Tibial artery (tissue), 4 donors: ENCODE measurements around the gene ITGA2B.

Experiments
- DNase-seq, 2 donors: peaks; one replicate each; pipeline ENCODE4 v3.0.0-alpha.2; 2019
- H3K27ac ChIP-seq, 2 donors: fragments of 200-600 bp; sonication (generic) in 1 of 2; 1 replicate in 1 of 2; 2 replicates in 1 of 2; pipeline ENCODE4 v1.5.1; 2018 to 2019; ENCODE audit warnings: mild to moderate bottlenecking in 1 of 2
- H3K27me3 ChIP-seq, 2 donors: fragments of 200-600 bp; sonication (generic) in 1 of 2; one replicate each; pipeline versions ENCODE4 v1.5.1 to v1.6.0; 2016 to 2019
- H3K36me3 ChIP-seq, 3 donors: fragments of 200-600 bp; sonication (generic) in 2 of 3; one replicate each; pipeline ENCODE4 v1.5.1; 2016 to 2019; ENCODE audit warnings: mild to moderate bottlenecking in 2 of 3
- H3K4me1 ChIP-seq, 4 donors: fragments of 200-600 bp; sonication (generic) in 2 of 4; 1 replicate in 3 of 4; 2 replicates in 1 of 4; pipeline ENCODE4 v1.5.1; 2016 to 2019
- H3K4me3 ChIP-seq, 2 donors: fragments of 200-600 bp; sonication (generic) in 1 of 2; 1 replicate in 1 of 2; 2 replicates in 1 of 2; pipeline ENCODE4 v1.5.1; 2018 to 2019; ENCODE audit warnings: mild to moderate bottlenecking in 2 of 2
- H3K9me3 ChIP-seq, 3 donors: fragments of 200-600 bp; sonication (generic) in 1 of 3; one replicate each; pipeline ENCODE4 v1.5.1; 2016 to 2019
- intact Hi-C: fragments of 100-400 bp; cut with DNase I; formaldehyde crosslinking; loops from one replicate; pipeline ENCODE4 v1.15.0; 2023; ENCODE audit warnings: low total_unique reads
- TF ChIP-seq, protein P1 (sequence below), 2 experiments: fragments of 200-600 bp in 1 of 2; fragments of 450-650 bp in 1 of 2; IDR thresholded peaks; one replicate each; pipeline ENCODE4 v1.5.1; 2017 to 2019; ENCODE audit warnings: antibody characterized with exemption in 2 of 2, mild to moderate bottlenecking in 1 of 2, moderate library complexity in 1 of 2

The ITGA2B gene

DNA sequence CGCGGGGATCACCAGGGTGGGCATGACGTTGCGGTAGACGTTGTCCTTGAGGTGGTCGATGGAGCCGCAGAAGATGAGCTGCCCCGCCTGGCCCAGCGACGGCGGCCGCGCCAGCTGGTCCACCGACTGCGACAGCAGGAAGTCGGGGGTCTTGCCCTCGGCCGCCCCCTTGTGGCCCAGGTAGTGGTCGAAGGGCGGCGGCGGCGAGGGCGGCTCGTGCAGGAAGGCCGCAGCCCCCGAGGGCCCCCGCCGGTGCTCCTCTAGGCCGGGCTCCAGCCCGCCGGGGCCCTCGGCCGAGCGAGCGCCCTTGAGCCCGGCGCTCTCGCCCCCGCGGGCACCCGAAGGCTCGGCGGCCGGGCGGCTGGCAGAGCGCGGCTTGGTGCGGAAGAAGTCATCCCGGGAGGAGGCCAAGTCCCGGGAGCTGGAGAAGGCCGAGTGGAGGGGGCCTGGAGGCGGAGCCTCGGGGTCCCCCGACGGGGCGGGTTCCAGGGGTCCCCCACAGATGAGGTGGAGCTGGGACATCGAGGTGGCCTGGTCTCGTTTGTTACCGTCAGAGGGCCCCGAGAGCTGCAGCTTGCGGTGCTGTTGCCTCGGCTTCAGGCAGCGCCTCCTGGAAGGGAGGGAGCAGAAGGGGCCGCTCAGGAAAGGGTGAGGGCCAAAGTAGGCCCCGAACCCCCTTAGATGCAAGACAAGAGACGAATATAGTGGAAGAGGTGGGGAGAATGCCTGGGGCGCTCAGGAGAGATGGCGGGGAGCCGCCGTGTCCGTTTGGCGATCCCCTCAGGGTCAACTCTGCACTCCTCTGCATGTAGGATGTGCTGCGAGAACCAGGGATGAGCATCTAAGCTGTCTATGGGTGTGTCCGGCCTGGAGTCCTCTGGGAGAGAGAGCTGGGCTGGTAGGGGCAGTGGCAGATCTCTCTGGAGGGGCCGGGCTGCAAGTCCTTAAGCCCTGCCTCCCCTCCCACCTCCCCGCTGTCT, 34.6 kb downstream of the ITGA2B start:
- H3K27ac ChIP-seq, result no peak overlapping the region
- H3K27me3 ChIP-seq, result peaks cover 0 to 3% of the 10 kb centered on the region in 2 donors
- DNase-seq, result no peak
- peaks cover 21 to 35% (median 33%) of the 10 kb centered on the region in 3 donors for H3K36me3 ChIP-seq
- TF ChIP-seq, protein P1, sequence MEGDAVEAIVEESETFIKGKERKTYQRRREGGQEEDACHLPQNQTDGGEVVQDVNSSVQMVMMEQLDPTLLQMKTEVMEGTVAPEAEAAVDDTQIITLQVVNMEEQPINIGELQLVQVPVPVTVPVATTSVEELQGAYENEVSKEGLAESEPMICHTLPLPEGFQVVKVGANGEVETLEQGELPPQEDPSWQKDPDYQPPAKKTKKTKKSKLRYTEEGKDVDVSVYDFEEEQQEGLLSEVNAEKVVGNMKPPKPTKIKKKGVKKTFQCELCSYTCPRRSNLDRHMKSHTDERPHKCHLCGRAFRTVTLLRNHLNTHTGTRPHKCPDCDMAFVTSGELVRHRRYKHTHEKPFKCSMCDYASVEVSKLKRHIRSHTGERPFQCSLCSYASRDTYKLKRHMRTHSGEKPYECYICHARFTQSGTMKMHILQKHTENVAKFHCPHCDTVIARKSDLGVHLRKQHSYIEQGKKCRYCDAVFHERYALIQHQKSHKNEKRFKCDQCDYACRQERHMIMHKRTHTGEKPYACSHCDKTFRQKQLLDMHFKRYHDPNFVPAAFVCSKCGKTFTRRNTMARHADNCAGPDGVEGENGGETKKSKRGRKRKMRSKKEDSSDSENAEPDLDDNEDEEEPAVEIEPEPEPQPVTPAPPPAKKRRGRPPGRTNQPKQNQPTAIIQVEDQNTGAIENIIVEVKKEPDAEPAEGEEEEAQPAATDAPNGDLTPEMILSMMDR (IDR thresholded peaks at IDR 0.05), result peak in 1 of 2 experiments; percentile 18
- intact Hi-C loops, result no loop called here
- peaks cover 0 to 5% (median 4%) of the 10 kb centered on the region in 4 donors for H3K4me1 ChIP-seq
- no peak overlapping the region for H3K4me3 ChIP-seq
- H3K9me3 ChIP-seq, result no peaks in the 10 kb centered on the region

DNA sequence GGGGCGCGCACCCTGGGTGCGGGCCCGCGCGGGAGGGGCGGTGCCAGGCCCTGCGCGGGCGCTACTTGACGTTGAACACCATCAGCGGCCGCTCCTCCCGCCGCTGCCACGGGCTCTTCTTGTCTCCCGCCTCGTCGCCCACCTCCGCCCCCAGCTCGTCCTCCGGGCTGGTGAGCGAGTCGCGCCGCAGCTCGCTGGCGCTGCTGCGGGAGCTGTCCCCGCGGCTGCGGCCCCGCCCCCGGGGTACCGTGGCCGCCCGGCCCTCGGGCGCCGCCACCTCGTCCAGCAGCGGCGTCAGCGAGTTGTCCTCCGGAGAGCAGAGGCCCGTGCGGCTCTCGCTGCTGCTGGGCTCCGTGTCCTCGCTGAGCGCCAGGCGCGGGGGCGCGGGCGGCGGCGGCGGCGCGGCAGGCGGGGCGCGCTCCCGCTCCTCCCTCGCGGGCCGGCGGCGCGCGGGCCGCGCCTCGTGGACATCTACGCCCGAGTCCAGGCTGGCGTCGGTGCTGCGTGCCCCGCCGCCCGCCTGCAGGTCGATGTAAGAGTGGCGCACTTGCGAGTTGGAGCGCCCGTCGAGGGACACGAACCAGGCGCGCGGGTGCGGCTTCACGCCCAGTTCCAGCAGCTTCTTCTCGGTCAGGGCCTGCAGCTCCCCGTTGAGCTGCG, 35.6 kb downstream of the ITGA2B start:
- H3K4me1 ChIP-seq, result peaks cover 0 to 5% (median 4%) of the 10 kb centered on the region in 4 donors

DNA sequence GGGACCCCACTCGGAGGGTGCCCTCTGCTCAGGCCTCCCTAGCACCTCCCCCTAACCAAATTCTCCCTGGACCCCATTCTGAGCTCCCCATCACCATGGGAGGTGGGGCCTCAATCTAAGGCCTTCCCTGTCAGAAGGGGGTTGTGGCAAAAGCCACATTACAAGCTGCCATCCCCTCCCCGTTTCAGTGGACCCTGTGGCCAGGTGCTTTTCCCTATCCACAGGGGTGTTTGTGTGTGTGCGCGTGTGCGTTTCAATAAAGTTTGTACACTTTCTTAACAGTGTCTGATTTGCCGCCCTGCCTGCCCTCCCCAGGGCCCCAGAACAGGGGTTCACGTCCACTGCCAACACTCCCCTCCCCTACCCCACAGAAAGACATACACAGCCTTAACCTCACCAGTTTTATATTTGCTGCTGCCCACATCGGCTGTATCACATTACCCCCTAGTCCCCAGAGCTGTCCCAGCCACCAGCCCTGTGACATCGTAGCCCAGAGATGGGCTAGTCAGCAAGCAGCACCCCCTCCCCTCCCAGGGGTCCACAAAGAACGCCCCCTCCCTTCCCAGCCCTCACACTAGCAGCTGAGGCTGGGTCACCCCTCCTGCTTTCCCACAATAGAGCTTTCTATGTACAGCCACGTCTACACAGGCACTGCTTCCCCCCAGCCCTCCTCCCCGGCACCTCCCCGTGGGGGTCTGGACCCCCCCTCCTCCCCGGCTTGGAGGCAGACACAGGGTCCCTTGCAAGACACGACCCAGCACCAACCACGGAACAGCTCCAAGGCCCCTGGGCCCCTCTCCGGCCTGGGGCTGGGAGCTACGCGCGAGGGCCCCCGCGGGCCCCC, 36.4 kb downstream of the ITGA2B start:
- peaks cover 21 to 50% (median 39%) of the 10 kb centered on the region in 3 donors for H3K36me3 ChIP-seq
- no peak overlapping the region for H3K27ac ChIP-seq
- intact Hi-C loops, result no loop called here
- peaks cover 0 to 3% of the 10 kb centered on the region in 2 donors for H3K27me3 ChIP-seq
- H3K4me3 ChIP-seq, result peak overlapping the region; percentile 37 to 50
- H3K4me1 ChIP-seq, result peaks cover 0 to 5% (median 4%) of the 10 kb centered on the region in 4 donors
- TF ChIP-seq, protein P1 (IDR thresholded peaks at IDR 0.05), result no peak
- DNase-seq, result no peak
- no peaks in the 10 kb centered on the region for H3K9me3 ChIP-seq

More for the DNA sequence above, 35.6 kb downstream of the ITGA2B start:
- TF ChIP-seq, protein P1 (IDR thresholded peaks at IDR 0.05), result no peak
- H3K4me3 ChIP-seq, result peak overlapping the region; percentile 37 to 50
- intact Hi-C loops, result no loop called here
- no peaks in the 10 kb centered on the region for H3K9me3 ChIP-seq
- no peak for DNase-seq
- peaks cover 21 to 46% (median 39%) of the 10 kb centered on the region in 3 donors for H3K36me3 ChIP-seq
- no peak overlapping the region for H3K27ac ChIP-seq
- H3K27me3 ChIP-seq, result peaks cover 0 to 3% of the 10 kb centered on the region in 2 donors

DNA sequence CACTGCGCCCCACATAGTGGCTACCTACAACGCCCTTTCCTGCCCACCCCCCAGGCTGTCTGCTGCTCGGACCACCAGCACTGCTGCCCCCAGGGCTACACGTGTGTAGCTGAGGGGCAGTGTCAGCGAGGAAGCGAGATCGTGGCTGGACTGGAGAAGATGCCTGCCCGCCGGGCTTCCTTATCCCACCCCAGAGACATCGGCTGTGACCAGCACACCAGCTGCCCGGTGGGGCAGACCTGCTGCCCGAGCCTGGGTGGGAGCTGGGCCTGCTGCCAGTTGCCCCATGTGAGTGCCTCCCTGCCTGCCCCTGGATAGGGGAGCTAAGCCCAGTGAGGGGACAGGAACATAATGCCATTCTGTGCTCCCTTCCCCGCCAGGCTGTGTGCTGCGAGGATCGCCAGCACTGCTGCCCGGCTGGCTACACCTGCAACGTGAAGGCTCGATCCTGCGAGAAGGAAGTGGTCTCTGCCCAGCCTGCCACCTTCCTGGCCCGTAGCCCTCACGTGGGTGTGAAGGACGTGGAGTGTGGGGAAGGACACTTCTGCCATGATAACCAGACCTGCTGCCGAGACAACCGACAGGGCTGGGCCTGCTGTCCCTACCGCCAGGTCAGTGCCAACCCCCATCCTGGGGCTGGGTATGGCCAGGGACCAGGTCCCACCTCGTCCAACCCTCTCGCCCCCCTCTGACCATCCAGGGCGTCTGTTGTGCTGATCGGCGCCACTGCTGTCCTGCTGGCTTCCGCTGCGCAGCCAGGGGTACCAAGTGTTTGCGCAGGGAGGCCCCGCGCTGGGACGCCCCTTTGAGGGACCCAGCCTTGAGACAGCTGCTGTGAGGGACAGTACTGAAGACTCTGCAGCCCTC, 37.3 kb downstream of the ITGA2B start:
- H3K9me3 ChIP-seq, result no peaks in the 10 kb centered on the region
- peaks cover 0 to 3% of the 10 kb centered on the region in 2 donors for H3K27me3 ChIP-seq
- H3K4me1 ChIP-seq, result peaks cover 0 to 5% (median 4%) of the 10 kb centered on the region in 4 donors
- TF ChIP-seq, protein P1 (IDR thresholded peaks at IDR 0.05), result no peak
- H3K36me3 ChIP-seq, result peaks cover 21 to 50% (median 39%) of the 10 kb centered on the region in 3 donors
- DNase-seq, result no peak
- intact Hi-C loops, result no loop called here
- H3K27ac ChIP-seq, result no peak overlapping the region
- H3K4me3 ChIP-seq, result no peak overlapping the region
